Smooth muscle cell (in vitro differentiated cells): ENCODE results near the gene ITGAV. TPM values are rescaled to one million over a fixed set of nuclear protein-coding genes. Genes with fewer than 3 reads are reported as not detected.

Source experiments
- DNase-seq: peaks from one replicate; lab custom pipeline; 2025; ENCODE audit not compliant: unreplicated experiment; lab: John Stamatoyannopoulos, UW
- H2AFZ ChIP-seq: fragments of 200-600 bp; sonication (generic); 2 replicates; pipeline ENCODE4 v1.6.0; 2016; ENCODE audit warnings: antibody characterized with exemption, low read depth, mild to moderate bottlenecking
- H3F3A ChIP-seq: fragments of 200-600 bp; sonication (generic); 2 replicates; pipeline ENCODE4 v1.6.0; 2017; ENCODE audit warnings: antibody characterized with exemption, low read depth
- H3K27ac ChIP-seq: fragments of 200-600 bp; sonication (generic); 2 replicates; pipeline ENCODE4 v1.5.1; 2016; ENCODE audit warnings: low read depth, mild to moderate bottlenecking
- H3K27me3 ChIP-seq: fragments of 200-600 bp; sonication (generic); 2 replicates; pipeline ENCODE4 v1.6.1; 2016; ENCODE audit warnings: low read depth, mild to moderate bottlenecking
- H3K36me3 ChIP-seq: fragments of 200-600 bp; sonication (generic); 2 replicates; pipeline ENCODE4 v1.5.1; 2016; ENCODE audit warnings: low read depth
- H3K4me1 ChIP-seq: fragments of 200-600 bp; sonication (generic); 2 replicates; pipeline ENCODE4 v1.5.1; 2016; ENCODE audit warnings: low read depth
- H3K4me2 ChIP-seq: fragments of 200-600 bp; sonication (generic); 2 replicates; pipeline ENCODE4 v1.6.0; 2016; ENCODE audit warnings: mild to moderate bottlenecking
- H3K4me3 ChIP-seq: fragments of 200-600 bp; sonication (generic); 2 replicates; pipeline ENCODE4 v1.5.1; 2016; ENCODE audit warnings: mild to moderate bottlenecking
- H3K79me2 ChIP-seq: fragments of 200-600 bp; sonication (generic); 2 replicates; pipeline ENCODE4 v1.6.0; 2016; ENCODE audit warnings: low read depth, mild to moderate bottlenecking
- H3K9ac ChIP-seq: fragments of 200-600 bp; sonication (generic); 2 replicates; pipeline ENCODE4 v1.6.0; 2016; ENCODE audit warnings: low read depth
- H3K9me3 ChIP-seq: fragments of 200-600 bp; sonication (generic); replicated peaks from 2 replicates; pipeline ENCODE4 v1.5.1; 2016; ENCODE audit warnings: low read depth
- H4K20me1 ChIP-seq: fragments of 200-600 bp; sonication (generic); 2 replicates; pipeline ENCODE4 v1.6.0; 2016; ENCODE audit warnings: low read depth
- WGBS: methylation state at CpG from one replicate; pipeline ENCODE4 v1.1.7; 2016; ENCODE audit warnings: low lambda C conversion rate; 5-methylcytosine and 5-hydroxymethylcytosine counted together
- polyA plus RNA-seq: library from polyadenylated mRNA; unstranded; fragments of >200 nt; fragmentation: Nextera tagmentation; extraction: Ambion mirVana; gene quantifications from 2 replicates; pipeline ENCODE4 v1.2.1, GENCODE V29; 2016
- total RNA-seq: library from RNA; depleted of rRNA; stranded (reverse); fragments of >200 nt; gene quantifications from 2 replicates; pipeline ENCODE4 v1.2.3, GENCODE V29; 2014
- TF ChIP-seq, protein P1 (sequence below): fragments of 200-600 bp; sonication (generic); IDR thresholded peaks from 2 replicates; pipeline ENCODE4 v1.5.1; 2017; ENCODE audit warnings: borderline replicate concordance, mild to moderate bottlenecking, antibody characterized with exemption; ENCODE audit not compliant: insufficient read depth, poor library complexity, severe bottlenecking

ITGAV gene
- total and polyA plus RNA-seq, 2 experiments from 2014 or later = 70.8 to 360 TPM

DNA sequence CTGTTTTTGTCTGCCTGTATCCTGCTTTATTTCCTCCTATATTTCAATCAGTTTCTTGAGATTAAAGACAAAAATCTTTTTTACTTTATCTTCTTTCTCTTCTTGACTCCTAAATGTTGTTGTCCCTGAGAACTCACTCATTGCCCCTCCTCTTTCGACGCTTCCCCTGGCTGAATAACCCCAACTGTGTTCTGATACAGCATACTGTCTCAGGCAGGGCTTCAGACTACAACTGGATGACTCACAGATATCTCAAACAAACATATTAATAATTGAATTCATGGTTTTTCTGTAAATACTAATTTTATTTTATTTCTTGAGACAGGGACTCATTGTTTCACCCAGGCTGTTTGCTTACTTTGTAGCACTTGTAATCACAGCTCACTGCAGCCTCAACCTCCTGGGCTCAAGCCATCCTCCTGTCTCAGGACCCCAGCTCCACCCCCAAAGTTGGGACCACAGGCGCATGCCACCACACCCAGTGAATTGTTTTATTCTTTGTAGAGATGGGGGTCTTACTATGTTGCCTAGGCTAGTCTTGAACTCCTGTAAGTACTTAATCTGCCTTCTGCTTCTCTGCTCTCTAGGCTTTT lies 9.4 kb downstream of the ITGAV start:
- Histone ChIP-seq H3K9me3 (no peaks in the 10 kb centered on the region), H3K9ac (no peak overlapping the region), H4K20me1 (peaks cover 97% of the 10 kb centered on the region), H3K36me3 (peaks cover 3% of the 10 kb centered on the region), H3K79me2 (peaks cover 100% of the 10 kb centered on the region), H3K4me2 (peak overlapping the region; percentile 55), H3K27me3 (no peaks in the 10 kb centered on the region), H3F3A (peaks cover 13% of the 10 kb centered on the region), H3K4me1 (peaks cover 55% of the 10 kb centered on the region), H2AFZ (no peak overlapping the region), H3K4me3 (no peak overlapping the region), H3K27ac (peak overlapping the region; percentile 63)
- WGBS = 79% methylated on average over 3 of the region's 3 CpGs
- DNase-seq = no peak
- TF ChIP-seq, protein P1, sequence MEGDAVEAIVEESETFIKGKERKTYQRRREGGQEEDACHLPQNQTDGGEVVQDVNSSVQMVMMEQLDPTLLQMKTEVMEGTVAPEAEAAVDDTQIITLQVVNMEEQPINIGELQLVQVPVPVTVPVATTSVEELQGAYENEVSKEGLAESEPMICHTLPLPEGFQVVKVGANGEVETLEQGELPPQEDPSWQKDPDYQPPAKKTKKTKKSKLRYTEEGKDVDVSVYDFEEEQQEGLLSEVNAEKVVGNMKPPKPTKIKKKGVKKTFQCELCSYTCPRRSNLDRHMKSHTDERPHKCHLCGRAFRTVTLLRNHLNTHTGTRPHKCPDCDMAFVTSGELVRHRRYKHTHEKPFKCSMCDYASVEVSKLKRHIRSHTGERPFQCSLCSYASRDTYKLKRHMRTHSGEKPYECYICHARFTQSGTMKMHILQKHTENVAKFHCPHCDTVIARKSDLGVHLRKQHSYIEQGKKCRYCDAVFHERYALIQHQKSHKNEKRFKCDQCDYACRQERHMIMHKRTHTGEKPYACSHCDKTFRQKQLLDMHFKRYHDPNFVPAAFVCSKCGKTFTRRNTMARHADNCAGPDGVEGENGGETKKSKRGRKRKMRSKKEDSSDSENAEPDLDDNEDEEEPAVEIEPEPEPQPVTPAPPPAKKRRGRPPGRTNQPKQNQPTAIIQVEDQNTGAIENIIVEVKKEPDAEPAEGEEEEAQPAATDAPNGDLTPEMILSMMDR = no peak

DNA sequence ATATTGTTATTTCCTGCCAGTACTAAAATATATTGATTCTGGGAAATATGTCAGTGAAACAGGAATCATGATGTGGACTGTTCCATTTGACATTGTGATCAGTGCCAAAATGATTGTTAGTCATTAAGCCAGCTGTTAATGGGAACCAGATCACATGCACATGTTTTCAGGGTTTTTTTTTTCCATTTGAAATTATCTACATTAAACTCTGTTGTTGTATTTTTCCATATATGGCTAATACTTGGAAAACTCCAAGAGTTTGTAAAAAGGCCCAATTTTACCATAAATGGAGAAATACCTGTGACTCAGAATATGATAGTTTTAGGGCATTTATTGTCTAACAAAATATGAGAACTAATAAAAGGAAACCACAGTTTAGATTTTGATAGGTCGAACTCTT lies 13.4 kb downstream of the ITGAV start:
- Histone ChIP-seq H3K4me1 (peaks cover 39% of the 10 kb centered on the region), H3K4me2 (no peak overlapping the region), H3K27me3 (no peaks in the 10 kb centered on the region), H3F3A (peaks cover 24% of the 10 kb centered on the region), H2AFZ (no peak overlapping the region), H3K79me2 (peaks cover 98% of the 10 kb centered on the region), H3K9me3 (no peaks in the 10 kb centered on the region), H4K20me1 (peaks cover 96% of the 10 kb centered on the region), H3K36me3 (peaks cover 6% of the 10 kb centered on the region), H3K9ac (no peak overlapping the region), H3K4me3 (no peak overlapping the region), H3K27ac (peak overlapping the region; percentile 85)
- TF ChIP-seq, protein P1 = no peak
- WGBS = 76% methylated on average over 1 of the region's 1 CpG
- DNase-seq = no peak

GRCh38 chr2:186605041-186605440 lies 15.2 kb downstream of the ITGAV start:
- H3K79me2 ChIP-seq = peaks cover 98% of the 10 kb centered on the region
- H2AFZ ChIP-seq = no peak overlapping the region
- no peaks in the 10 kb centered on the region for H3K9me3 ChIP-seq
- 28% methylated on average over 3 of the region's 3 CpGs for WGBS
- peaks cover 95% of the 10 kb centered on the region for H4K20me1 ChIP-seq
- peak overlapping the region; percentile 85 for H3K27ac ChIP-seq
- H3K4me2 ChIP-seq = peak overlapping the region; percentile 53
- TF ChIP-seq, protein P1 = no peak
- peaks cover 34% of the 10 kb centered on the region for H3K4me1 ChIP-seq
- H3K27me3 ChIP-seq = no peaks in the 10 kb centered on the region
- peak overlapping the region; percentile 41 for H3K9ac ChIP-seq
- H3K4me3 ChIP-seq = no peak overlapping the region
- no peak for DNase-seq
- H3K36me3 ChIP-seq = peaks cover 6% of the 10 kb centered on the region
- peaks cover 21% of the 10 kb centered on the region for H3F3A ChIP-seq

DNA sequence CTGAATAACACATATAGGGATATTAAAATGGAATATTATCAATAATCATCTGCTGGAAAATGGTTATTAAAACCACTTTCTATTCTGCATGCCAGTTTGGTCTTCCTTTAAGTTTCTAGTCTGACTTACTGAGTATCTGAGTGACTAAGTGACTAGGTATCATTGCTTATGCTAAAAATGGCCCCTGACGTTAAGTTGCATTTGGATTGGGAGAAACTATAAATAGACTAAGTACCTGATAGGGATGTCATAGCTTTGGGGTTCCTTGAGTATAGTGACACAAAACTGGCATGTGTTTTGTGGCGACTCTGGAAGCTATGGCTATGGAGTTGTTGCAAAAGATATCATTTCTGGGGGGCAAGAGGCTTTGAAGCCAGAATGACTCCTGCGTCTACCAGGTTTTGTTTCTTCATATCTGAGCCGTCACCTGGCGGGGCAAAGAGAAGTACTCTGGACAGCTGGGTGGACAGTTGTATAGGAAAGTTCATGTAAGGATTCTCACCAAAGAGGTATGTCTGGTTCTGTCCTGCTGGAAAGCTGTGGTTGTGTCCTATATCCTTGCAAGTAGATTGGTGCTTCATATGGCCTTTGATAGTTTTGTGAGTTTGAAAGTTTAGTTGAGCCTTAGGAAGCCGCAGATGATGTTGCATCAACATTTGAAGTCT lies 17.9 kb downstream of the ITGAV start:
- Histone ChIP-seq H3F3A (peaks cover 21% of the 10 kb centered on the region), H3K36me3 (peaks cover 12% of the 10 kb centered on the region), H2AFZ (no peak overlapping the region), H3K27me3 (no peaks in the 10 kb centered on the region), H3K9me3 (no peaks in the 10 kb centered on the region), H3K9ac (no peak overlapping the region), H3K4me2 (peak overlapping the region; percentile 2), H3K4me3 (no peak overlapping the region), H4K20me1 (peaks cover 95% of the 10 kb centered on the region), H3K4me1 (peaks cover 51% of the 10 kb centered on the region), H3K27ac (peak overlapping the region; percentile 61), H3K79me2 (peaks cover 98% of the 10 kb centered on the region)
- TF ChIP-seq, protein P1 = no peak
- 83% methylated on average over 6 of the region's 6 CpGs for WGBS
- no peak for DNase-seq
